Caco-2 (cell line): Measurements from ENCODE around the gene TPK1. TPM values are rescaled to one million over a fixed set of nuclear protein-coding genes. Genes with fewer than 3 reads are reported as not detected.
"Not testable (repeated sequence)": the region's sequence is repeated elsewhere in the genome, so short reads cannot be mapped to it uniquely, and the experiment has no call there.

Experiments used
- BruUV-seq: library from RNA; stranded (reverse); fragments of 400-500 nt; replicated peaks from 2 replicates; lab custom pipeline; 2021; lab: Mats Ljungman, UMichigan
- CTCF ChIA-PET: fragments of 300-600 bp; sonication (Branson Sonifier 250); formaldehyde crosslinking; loops from one replicate; lab custom pipeline; 2022; ENCODE audit warnings: antibody characterized with exemption; lab: Charles Lee
- POLR2A ChIA-PET: fragments of 300-600 bp; sonication (Branson Sonifier 250); formaldehyde crosslinking; loops from one replicate; lab custom pipeline; 2022; ENCODE audit warnings: antibody characterized with exemption; lab: Charles Lee
- DNase-seq, 2 experiments: peaks; one replicate each; pipeline versions ENCODE4 v3.0.0 to v3.0.0-alpha.2; 2020 to 2022
- H3K27me3 ChIP-seq: replicated peaks from 2 replicates; pipeline ENCODE4 v1.6.0; 2011; ENCODE audit warnings: low read length; ENCODE audit not compliant: control insufficient read depth, insufficient read depth
- H3K36me3 ChIP-seq: 2 replicates; pipeline ENCODE4 v1.5.1; 2011; ENCODE audit warnings: low read length; ENCODE audit not compliant: control insufficient read depth, insufficient read depth
- H3K4me1 ChIP-seq: fragments of 250-450 bp; sonication (Bioruptor Pico); 2 replicates; pipeline ENCODE4 v1.5.1; 2020; ENCODE audit warnings: mild to moderate bottlenecking
- H3K4me3 ChIP-seq: 2 replicates; pipeline ENCODE4 v1.5.1; 2011; ENCODE audit warnings: low read depth, mild to moderate bottlenecking, control low read depth, low read length
- H3K9me3 ChIP-seq: fragments of 250-450 bp; sonication (Bioruptor Pico); 2 replicates; pipeline ENCODE4 v1.5.1; 2020; ENCODE audit warnings: mild to moderate bottlenecking, moderate library complexity
- H3K27ac Mint-ChIP-seq: one replicate; pipeline ENCODE4 v1.8.0; 2022; ENCODE audit warnings: mixed read lengths; ENCODE audit not compliant: unreplicated experiment
- H3K27me3 Mint-ChIP-seq: one replicate; pipeline ENCODE4 v1.8.0; 2022; ENCODE audit warnings: mixed read lengths; ENCODE audit not compliant: insufficient read depth, unreplicated experiment
- H3K36me3 Mint-ChIP-seq: one replicate; pipeline ENCODE4 v1.8.0; 2022; ENCODE audit warnings: mild to moderate bottlenecking, mixed read lengths; ENCODE audit not compliant: insufficient read depth, unreplicated experiment
- H3K4me1 Mint-ChIP-seq: one replicate; pipeline ENCODE4 v1.8.0; 2022; ENCODE audit warnings: low read depth, mixed read lengths; ENCODE audit not compliant: unreplicated experiment
- H3K4me3 Mint-ChIP-seq: one replicate; pipeline ENCODE4 v1.8.0; 2022; ENCODE audit warnings: mild to moderate bottlenecking, moderate library complexity, mixed read lengths; ENCODE audit not compliant: unreplicated experiment
- H3K9me3 Mint-ChIP-seq: one replicate; pipeline ENCODE4 v1.8.0; 2022; ENCODE audit warnings: mixed read lengths; ENCODE audit not compliant: unreplicated experiment
- intact Hi-C: fragments of 100-400 bp; cut with micrococcal nuclease; formaldehyde crosslinking; loops from one replicate; pipeline ENCODE4 v1.10.0; 2022; ENCODE audit not compliant: unreplicated experiment
- total RNA-seq: library from RNA; stranded (reverse); gene quantifications from 2 replicates; pipeline ENCODE4 v1.2.3, GENCODE V29; 2022
- TF ChIP-seq, protein P1 (sequence below), 2 experiments: fragments of 200-600 bp in 1 of 2; IDR thresholded peaks; 1 replicate in 1 of 2; 2 replicates in 1 of 2; pipeline versions ENCODE4 v1.5.1 to v1.8.0; 2011 to 2022; ENCODE audit warnings: antibody characterized with exemption in 1 of 2, control low read depth in 1 of 2, inconsistent platforms in 1 of 2, low read depth in 1 of 2, low read length in 1 of 2, mild to moderate bottlenecking in 1 of 2, moderate library complexity in 1 of 2; ENCODE audit not compliant: insufficient read depth in 1 of 2, severe bottlenecking in 1 of 2, unreplicated experiment in 1 of 2

TPK1 gene
- total RNA-seq, 1 experiment from 2014 or later = 86.6 TPM

DNA sequence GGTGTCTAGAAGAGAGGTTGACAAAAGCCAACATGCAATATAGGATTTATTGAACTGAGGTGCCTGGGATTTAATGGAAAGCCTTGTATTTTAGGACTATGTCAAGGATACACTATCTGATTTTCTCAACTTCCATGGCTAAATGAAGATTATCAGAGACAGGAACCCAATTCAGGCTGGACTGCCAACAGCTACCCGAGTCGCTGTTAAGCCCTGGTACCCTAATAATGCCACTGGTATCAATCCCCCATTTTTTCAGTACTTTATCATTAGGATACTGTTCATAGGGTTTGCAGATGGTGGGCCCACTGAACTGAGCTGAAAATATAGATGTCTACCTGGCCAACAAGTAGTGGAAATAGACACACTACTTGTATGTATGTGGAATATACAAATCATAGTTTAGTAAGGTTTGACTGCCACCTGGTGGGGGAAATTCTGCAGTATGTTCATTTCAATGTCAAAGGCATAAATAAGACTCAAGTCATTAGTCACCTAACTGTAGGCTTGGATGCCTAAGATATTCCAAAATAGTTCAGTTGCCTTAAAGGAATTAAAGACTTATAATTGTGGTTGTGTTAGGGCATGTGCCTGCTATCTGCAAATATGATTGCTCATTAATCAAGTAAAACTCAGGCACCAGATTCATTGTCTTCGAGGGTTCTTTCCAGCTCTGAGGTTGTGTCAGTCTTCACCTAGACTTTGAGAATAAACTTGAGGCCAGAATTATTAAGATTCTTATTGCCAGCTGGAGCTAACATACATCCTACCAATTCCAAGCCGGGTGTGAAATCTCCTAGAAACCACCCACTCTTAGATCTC, 398.3 kb downstream of the TPK1 start:
- peak; percentile 60 to 76 for DNase-seq
- Histone ChIP-seq H3K27me3 (no peaks in the 10 kb centered on the region), H3K4me3 (no peak overlapping the region), H3K4me1 (no peaks in the 10 kb centered on the region), H3K9me3 (no peaks in the 10 kb centered on the region), H3K36me3 (no peaks in the 10 kb centered on the region)
- no peaks in the 10 kb centered on the region for H3K27me3 Mint-ChIP-seq
- ChIA-PET CTCF (interaction anchor here (0.7 to 1.2 kb wide), 2 partner anchors 33 to 39 kb away, joined by 3 read pairs; no protein-coding TSS in a partner anchor), POLR2A (no interaction called here)
- H3K4me1 Mint-ChIP-seq = no peaks in the 10 kb centered on the region
- H3K27ac Mint-ChIP-seq = no peak overlapping the region
- no TSS peak for BruUV-seq
- no peaks in the 10 kb centered on the region for H3K36me3 Mint-ChIP-seq
- intact Hi-C loops = loop anchor here (2.0 kb wide), 1 partner anchor 47 kb away; no protein-coding TSS in a partner anchor
- H3K9me3 Mint-ChIP-seq = no peaks in the 10 kb centered on the region
- no peak overlapping the region for H3K4me3 Mint-ChIP-seq
- TF ChIP-seq, protein P1, sequence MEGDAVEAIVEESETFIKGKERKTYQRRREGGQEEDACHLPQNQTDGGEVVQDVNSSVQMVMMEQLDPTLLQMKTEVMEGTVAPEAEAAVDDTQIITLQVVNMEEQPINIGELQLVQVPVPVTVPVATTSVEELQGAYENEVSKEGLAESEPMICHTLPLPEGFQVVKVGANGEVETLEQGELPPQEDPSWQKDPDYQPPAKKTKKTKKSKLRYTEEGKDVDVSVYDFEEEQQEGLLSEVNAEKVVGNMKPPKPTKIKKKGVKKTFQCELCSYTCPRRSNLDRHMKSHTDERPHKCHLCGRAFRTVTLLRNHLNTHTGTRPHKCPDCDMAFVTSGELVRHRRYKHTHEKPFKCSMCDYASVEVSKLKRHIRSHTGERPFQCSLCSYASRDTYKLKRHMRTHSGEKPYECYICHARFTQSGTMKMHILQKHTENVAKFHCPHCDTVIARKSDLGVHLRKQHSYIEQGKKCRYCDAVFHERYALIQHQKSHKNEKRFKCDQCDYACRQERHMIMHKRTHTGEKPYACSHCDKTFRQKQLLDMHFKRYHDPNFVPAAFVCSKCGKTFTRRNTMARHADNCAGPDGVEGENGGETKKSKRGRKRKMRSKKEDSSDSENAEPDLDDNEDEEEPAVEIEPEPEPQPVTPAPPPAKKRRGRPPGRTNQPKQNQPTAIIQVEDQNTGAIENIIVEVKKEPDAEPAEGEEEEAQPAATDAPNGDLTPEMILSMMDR (IDR thresholded peaks at IDR 0.05; ENCODE audit: insufficient read depth in 1 of 2, low read depth in 1 of 2, low read length in 1 of 2, severe bottlenecking in 1 of 2, unreplicated experiment in 1 of 2) = peak; percentile 61 to 81

- Mint-ChIP-seq H3K36me3 (no peaks in the 10 kb centered on the region), H3K27ac (no peak overlapping the region), H3K9me3 (no peaks in the 10 kb centered on the region), H3K4me1 (no peaks in the 10 kb centered on the region), H3K4me3 (no peak overlapping the region), H3K27me3 (no peaks in the 10 kb centered on the region)
- Histone ChIP-seq H3K9me3 (no peaks in the 10 kb centered on the region), H3K4me1 (no peaks in the 10 kb centered on the region), H3K27me3 (no peaks in the 10 kb centered on the region), H3K36me3 (no peaks in the 10 kb centered on the region), H3K4me3 (no peak overlapping the region)
- intact Hi-C loops = loop anchor here (2.0 kb wide), 1 partner anchor 46 kb away; no protein-coding TSS in a partner anchor
- CTCF ChIA-PET = interaction anchor here (1.2 kb wide), 1 partner anchor 38 kb away, joined by 3 read pairs; no protein-coding TSS in a partner anchor
- no peak for DNase-seq
- POLR2A ChIA-PET = no interaction called here
- no TSS peak for BruUV-seq
- TF ChIP-seq, protein P1 (IDR thresholded peaks at IDR 0.05; ENCODE audit: insufficient read depth in 1 of 2, low read depth in 1 of 2, low read length in 1 of 2, severe bottlenecking in 1 of 2, unreplicated experiment in 1 of 2) = no peak
Measured at GRCh38 chr7:144436500-144436899, 399.4 kb downstream of the TPK1 start.

DNA sequence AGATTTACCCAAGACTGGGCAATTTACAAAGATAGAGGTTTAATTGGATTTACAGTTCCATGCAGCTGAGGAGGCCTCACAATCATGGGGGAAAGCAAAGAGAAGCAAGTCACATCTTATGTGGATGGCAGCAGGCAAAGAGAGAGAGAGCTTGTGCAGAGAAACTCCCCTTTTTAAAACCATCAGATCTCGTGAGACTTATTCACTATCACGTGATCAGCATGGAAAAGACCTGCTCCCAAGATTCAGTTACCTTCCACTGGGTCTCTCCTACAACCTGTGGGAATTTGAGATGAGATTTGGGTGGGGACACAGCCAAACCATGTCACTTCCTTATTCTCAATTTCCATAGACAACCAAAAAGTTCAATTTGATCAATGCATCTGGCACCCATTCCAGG, 407.4 kb downstream of the TPK1 start:
- Mint-ChIP-seq H3K36me3 (no peaks in the 10 kb centered on the region), H3K27me3 (no peaks in the 10 kb centered on the region), H3K9me3 (peaks cover 54% of the 10 kb centered on the region), H3K4me1 (no peaks in the 10 kb centered on the region), H3K27ac (no peak overlapping the region), H3K4me3 (no peak overlapping the region)
- TF ChIP-seq, protein P1 (IDR thresholded peaks at IDR 0.05; ENCODE audit: insufficient read depth in 1 of 2, low read depth in 1 of 2, low read length in 1 of 2, severe bottlenecking in 1 of 2, unreplicated experiment in 1 of 2) = no peak
- CTCF ChIA-PET = no interaction called here
- H3K4me1 ChIP-seq = no peaks in the 10 kb centered on the region
- intact Hi-C loops = no loop called here
- H3K9me3 ChIP-seq = peaks cover 36% of the 10 kb centered on the region
- no peaks in the 10 kb centered on the region for H3K27me3 ChIP-seq
- BruUV-seq = no TSS peak
- POLR2A ChIA-PET = no interaction called here
- no peaks in the 10 kb centered on the region for H3K36me3 ChIP-seq
- DNase-seq = no peak
- H3K4me3 ChIP-seq = no peak overlapping the region

- H3K4me1 Mint-ChIP-seq, H3K36me3 Mint-ChIP-seq, H3K27ac Mint-ChIP-seq, H3K4me1 ChIP-seq, CTCF ChIA-PET, H3K27me3 Mint-ChIP-seq, H3K36me3 ChIP-seq, H3K4me3 Mint-ChIP-seq, H3K4me3 ChIP-seq, H3K27me3 ChIP-seq, POLR2A ChIA-PET, DNase-seq, intact Hi-C loops, BruUV-seq: not testable (repeated sequence)
- peaks cover 36% of the 10 kb centered on the region for H3K9me3 ChIP-seq
- peaks cover 56% of the 10 kb centered on the region for H3K9me3 Mint-ChIP-seq
Measured at GRCh38 chr7:144427539-144427938, 408.3 kb downstream of the TPK1 start.

DNA sequence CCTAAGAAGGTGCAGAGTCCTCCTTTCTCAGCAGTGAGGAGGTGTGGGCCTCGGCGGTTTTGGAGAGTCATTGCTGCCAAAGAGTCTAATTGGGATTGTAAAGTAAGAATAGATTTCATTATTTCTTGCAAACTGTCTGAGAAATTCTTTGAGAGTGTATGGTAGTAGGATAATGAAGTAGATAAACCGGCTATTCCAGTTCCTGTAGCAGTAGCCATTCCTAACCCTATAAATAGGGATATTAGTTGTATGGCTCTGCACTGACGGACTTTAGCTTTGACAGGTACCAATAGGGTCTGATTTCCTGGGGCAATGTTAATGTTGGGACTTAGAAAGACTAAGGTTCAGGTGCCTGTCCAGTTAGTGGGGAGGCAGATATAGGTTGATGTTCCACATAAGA, 416.9 kb downstream of the TPK1 start:
- H3K27me3 Mint-ChIP-seq, CTCF ChIA-PET, POLR2A ChIA-PET, H3K4me1 Mint-ChIP-seq, H3K4me3 ChIP-seq, H3K4me1 ChIP-seq, H3K27ac Mint-ChIP-seq, H3K9me3 ChIP-seq, H3K36me3 Mint-ChIP-seq, BruUV-seq, H3K27me3 ChIP-seq, DNase-seq, H3K4me3 Mint-ChIP-seq, intact Hi-C loops, H3K36me3 ChIP-seq: not testable (repeated sequence)
- peaks cover 17% of the 10 kb centered on the region for H3K9me3 Mint-ChIP-seq
